Aorta (tissue), 5 donors: ENCODE measurements around the gene MGLL. TPM values are rescaled to one million over a fixed set of nuclear protein-coding genes. Genes with fewer than 3 reads are reported as not detected.

Experiments
- ATAC-seq: fragments of 200-7000 bp; cut with Tn5 transposase; one replicate; pipeline ENCODE4 v1.9.1; 2022; ENCODE audit warnings: moderate library complexity; ENCODE audit not compliant: low FRiP score
- DNase-seq, 2 donors: peaks; one replicate each; pipeline ENCODE4 v3.0.0-alpha.2; 2020
- H3K27ac ChIP-seq, 2 donors: one replicate each; pipeline ENCODE4 v1.5.1; 2013; ENCODE audit warnings: low read length in 2 of 2, mild to moderate bottlenecking in 2 of 2, moderate library complexity in 2 of 2, control low read depth in 1 of 2, inconsistent platforms in 1 of 2, low read depth in 1 of 2
- H3K27me3 ChIP-seq, 2 donors: one replicate each; pipeline ENCODE4 v1.6.1; 2013; ENCODE audit warnings: control low read depth in 1 of 2, low read length in 1 of 2, mild to moderate bottlenecking in 1 of 2, moderate library complexity in 1 of 2; ENCODE audit not compliant: insufficient read depth in 2 of 2, control insufficient read depth in 1 of 2
- H3K36me3 ChIP-seq, 2 donors: one replicate each; pipeline ENCODE4 v1.6.1; 2013; ENCODE audit warnings: control low read depth in 1 of 2, low read length in 1 of 2, mild to moderate bottlenecking in 1 of 2; ENCODE audit not compliant: insufficient read depth in 2 of 2, control insufficient read depth in 1 of 2
- H3K4me1 ChIP-seq, 2 donors: one replicate each; pipeline ENCODE4 v1.6.1; 2013; ENCODE audit warnings: low read length in 2 of 2, control low read depth in 1 of 2, mild to moderate bottlenecking in 1 of 2, moderate library complexity in 1 of 2; ENCODE audit not compliant: insufficient read depth in 2 of 2, control insufficient read depth in 1 of 2
- H3K4me3 ChIP-seq, 2 donors: one replicate each; pipeline ENCODE4 v1.5.1; 2013; ENCODE audit warnings: low read length in 2 of 2, control low read depth in 1 of 2, mild to moderate bottlenecking in 1 of 2
- H3K9me3 ChIP-seq: one replicate; pipeline ENCODE4 v1.6.1; 2013; ENCODE audit warnings: mild to moderate bottlenecking, low read length; ENCODE audit not compliant: control insufficient read depth
- WGBS, 2 donors: extraction: QIAGEN DNeasy Blood & Tissue Kit; methylation state at CpG; one replicate each; pipeline ENCODE4 v1.1.7; 2013; 5-methylcytosine and 5-hydroxymethylcytosine counted together
- intact Hi-C, 2 donors: fragments of 100-400 bp; cut with DNase I; formaldehyde crosslinking; loops; one replicate each; pipeline versions ENCODE4 v1.14.2 to v1.15.0; 2022
- polyA plus RNA-seq, 2 donors: library from polyadenylated mRNA; stranded (reverse); fragments of 200-250 nt; gene quantifications; one replicate each; pipeline ENCODE4 v1.2.3, GENCODE V29; 2013
- total RNA-seq, 2 donors: library from RNA; stranded (reverse); fragmentation: NEBNext Ultra II Directional; extraction: Animal tissue kit (Norgen Biotek cat#: 25700); gene quantifications; one replicate each; pipeline ENCODE4 v1.2.1, GENCODE V29; 2021
- donor health status: healthy with polysubstance abuse.
- donor health status: Bipolar disorder and iron deficiency.
- donor health status: DM: no; HTN: no; CAD: no.
- donor health status: DM: no; HTN: no; CAD: no.
- donor health status: DM: yes; HTN: yes; CAD: no.

MGLL gene
- total and polyA plus RNA-seq, 4 donors: 18.3 to 85.3 (median 50.7) TPM

DNA sequence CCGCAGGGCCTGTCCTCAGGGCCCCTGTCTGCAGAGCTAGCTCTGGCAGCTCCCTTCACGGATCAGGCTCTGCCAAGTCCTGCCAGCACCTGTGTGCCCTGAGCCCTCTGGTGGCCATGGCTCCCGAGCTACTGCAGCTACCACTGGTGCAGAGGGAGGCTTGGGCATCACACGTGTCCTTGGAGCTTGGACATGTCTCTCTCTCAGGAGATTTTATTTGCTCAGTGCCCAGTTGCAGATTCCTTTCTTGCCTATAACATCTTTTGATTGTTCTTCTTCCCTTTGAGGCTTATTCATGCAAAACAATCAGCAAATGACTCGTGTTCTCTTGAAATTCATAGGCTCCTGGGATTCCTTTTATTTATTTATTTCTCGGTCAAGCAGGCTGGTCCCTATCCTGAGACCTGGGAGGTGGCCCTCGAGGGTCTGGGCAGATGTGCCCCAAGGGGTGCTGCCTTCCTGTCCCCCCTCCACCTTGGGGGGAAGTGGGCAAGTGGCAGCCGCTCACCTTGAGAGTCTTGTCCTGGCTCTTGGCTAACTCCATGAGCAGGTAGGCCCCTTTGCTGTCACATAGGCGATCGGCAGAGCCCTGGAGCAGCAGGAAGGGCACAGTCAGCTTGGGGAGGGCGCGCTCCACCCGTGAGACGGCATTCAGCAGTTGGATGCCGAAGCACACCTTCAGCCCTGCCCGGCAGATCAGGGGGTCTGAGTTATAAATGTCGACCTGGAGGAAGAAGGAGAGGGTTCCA, 127.7 kb downstream of the MGLL start:
- WGBS, 2 donors: 73 to 74% methylated on average over 17 of the region's 17 CpGs
- H3K27ac ChIP-seq: peak overlapping the region in 1 of 2 donors; percentile 16
- H3K36me3 ChIP-seq: no peaks in the 10 kb centered on the region
- no peak for ATAC-seq
- H3K27me3 ChIP-seq: no peaks in the 10 kb centered on the region
- DNase-seq: peak; percentile 69 to 80
- H3K9me3 ChIP-seq: no peaks in the 10 kb centered on the region
- no peak overlapping the region for H3K4me3 ChIP-seq
- no peaks in the 10 kb centered on the region for H3K4me1 ChIP-seq
- intact Hi-C loops: loop anchor here (5.0 to 10.0 kb wide), 6 partner anchors 43 to 258 kb away; partner anchors contain the start of genes KBTBD12 (in 1 of the 2) and MGLL (in 1 of the 2)

DNA sequence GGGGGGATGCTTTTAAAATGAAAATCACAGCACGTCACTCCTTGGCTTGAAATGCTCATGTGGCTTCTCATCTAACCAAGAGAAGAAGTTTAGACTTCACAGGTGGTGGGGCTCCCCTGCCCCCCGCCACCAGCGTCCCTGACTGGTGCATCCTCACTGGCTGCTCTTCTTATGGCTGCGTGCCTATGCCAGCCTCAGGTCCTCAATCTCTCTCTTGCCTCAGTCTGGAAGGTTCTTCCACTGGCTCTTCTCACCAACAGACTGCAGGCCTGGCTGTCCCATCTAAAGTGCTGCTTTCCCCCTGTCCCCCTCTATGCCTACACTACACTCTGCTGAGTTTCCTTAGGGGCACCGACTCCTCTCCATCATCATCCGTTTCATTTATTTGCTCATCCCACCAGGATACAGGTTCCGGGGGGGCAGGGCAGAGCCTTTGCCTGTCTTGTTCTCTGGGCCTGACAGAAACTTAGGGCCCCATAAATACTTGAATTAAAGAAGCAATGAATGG, 128.9 kb downstream of the MGLL start:
- Histone ChIP-seq H3K27me3 (no peaks in the 10 kb centered on the region), H3K36me3 (no peaks in the 10 kb centered on the region), H3K4me3 (no peak overlapping the region), H3K9me3 (no peaks in the 10 kb centered on the region), H3K4me1 (no peaks in the 10 kb centered on the region), H3K27ac (no peak overlapping the region)
- 91 to 92% methylated on average over 7 of the region's 7 CpGs for WGBS, 2 donors
- DNase-seq (peak in 1 of 2 donors; percentile 52), ATAC-seq (no peak)
- intact Hi-C loops: loop anchor here in 1 of 2 donors (5.0 to 10.0 kb wide), 2 partner anchors 69 to 221 kb away; partner anchors contain the start of gene KBTBD12

DNA sequence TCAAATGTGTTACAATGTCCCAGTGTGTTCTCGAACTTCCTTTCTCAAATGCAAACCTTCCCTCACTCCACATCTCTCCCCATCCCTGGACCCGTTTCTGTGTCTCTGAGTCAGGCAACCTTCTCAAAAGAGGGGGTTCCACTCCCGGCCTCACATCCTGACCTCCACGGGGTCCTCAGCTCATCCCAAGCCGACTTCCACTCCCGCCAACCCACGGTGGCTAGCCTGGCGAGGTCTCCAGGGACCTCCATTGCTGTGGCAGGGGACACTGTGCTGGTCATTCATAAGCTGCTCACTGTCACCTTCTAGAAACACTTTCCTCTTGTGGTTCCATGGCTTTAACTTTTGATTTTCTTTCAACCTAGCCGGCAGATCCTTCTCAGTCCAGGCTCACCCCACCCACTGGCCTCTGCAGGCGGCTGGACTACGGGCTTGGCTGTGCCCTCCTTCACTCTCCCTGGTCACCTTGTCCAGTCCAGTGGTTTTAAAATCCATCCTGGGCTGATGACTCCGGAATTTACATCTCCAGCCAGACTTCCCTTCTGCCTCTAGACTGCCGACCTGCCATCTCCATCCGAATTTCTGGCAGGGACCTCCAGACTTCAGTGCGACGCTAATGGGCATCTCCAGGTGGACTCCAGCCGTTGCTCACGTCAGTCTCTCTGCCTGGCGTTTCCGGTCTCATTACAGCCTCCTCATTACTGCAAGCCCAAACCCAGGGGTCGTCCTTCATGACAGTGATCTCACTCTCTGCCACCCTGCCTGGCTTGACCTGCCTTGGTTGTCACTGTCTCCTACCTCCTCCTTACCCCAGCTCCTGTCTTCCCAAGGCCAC, 129.6 kb downstream of the MGLL start:
- ATAC-seq (no peak), DNase-seq (peak; percentile 40 to 56)
- no peaks in the 10 kb centered on the region for H3K36me3 ChIP-seq
- H3K4me3 ChIP-seq: no peak overlapping the region
- 85 to 90% methylated on average over 21 of the region's 21 CpGs for WGBS, 2 donors
- intact Hi-C loops: loop anchor here in 1 of 2 donors (5.0 to 10.0 kb wide), 2 partner anchors 70 to 222 kb away; partner anchors contain the start of gene KBTBD12
- H3K27ac ChIP-seq: no peak overlapping the region
- no peaks in the 10 kb centered on the region for H3K4me1 ChIP-seq
- no peaks in the 10 kb centered on the region for H3K9me3 ChIP-seq
- no peaks in the 10 kb centered on the region for H3K27me3 ChIP-seq

DNA sequence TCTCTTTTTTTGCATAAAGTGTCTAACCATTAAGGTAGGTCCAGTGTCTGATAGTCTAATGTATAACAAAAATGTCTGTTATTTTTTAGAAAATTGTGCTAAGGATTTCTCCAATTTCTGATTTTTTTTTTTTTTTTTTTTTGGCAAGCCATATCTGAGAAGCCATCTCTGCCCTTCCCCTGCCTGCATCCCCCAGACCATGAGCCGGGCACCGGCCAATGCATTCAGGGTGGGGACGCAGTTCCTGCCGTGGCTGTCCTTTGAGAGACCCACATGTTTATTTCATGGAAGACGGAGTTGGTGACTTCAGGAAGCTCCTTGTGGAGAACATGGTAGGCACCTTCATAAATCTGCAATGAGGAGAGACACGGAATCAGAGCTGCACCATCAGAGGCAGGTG, 130.3 kb downstream of the MGLL start:
- 86 to 91% methylated on average over 6 of the region's 6 CpGs for WGBS, 2 donors
- H3K9me3 ChIP-seq: no peaks in the 10 kb centered on the region
- no peak overlapping the region for H3K4me3 ChIP-seq
- no peak overlapping the region for H3K27ac ChIP-seq
- intact Hi-C loops: loop anchor here in 1 of 2 donors (2.0 to 10.0 kb wide), 3 partner anchors 37 to 223 kb away; partner anchors contain the start of gene KBTBD12
- ATAC-seq: no peak
- peak; percentile 1 to 66 for DNase-seq
- H3K36me3 ChIP-seq: no peaks in the 10 kb centered on the region
- H3K4me1 ChIP-seq: no peaks in the 10 kb centered on the region
- H3K27me3 ChIP-seq: no peaks in the 10 kb centered on the region

DNA sequence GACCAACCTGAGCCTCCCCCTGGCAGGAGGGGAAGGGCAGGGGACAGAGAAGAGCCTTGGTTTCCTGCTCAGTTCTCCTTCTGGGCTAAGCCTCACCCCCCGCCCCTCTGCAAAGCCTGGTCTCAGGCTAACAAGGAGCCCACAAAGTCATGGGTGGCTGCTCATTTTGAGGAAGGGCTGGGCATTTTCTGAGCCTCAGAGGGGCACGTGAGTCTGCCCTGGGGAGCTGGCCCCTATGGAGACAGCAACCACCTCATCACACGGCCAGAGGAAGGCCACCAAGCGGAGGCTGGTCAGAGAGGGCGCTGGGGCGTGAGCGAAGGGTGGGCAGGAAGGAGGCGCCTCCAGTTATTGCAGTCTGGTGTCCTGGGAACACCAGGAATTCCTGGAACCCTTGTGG, 130.8 kb downstream of the MGLL start:
- Histone ChIP-seq H3K9me3 (no peaks in the 10 kb centered on the region), H3K27me3 (no peaks in the 10 kb centered on the region), H3K36me3 (no peaks in the 10 kb centered on the region), H3K27ac (peak overlapping the region; percentile 1 to 70), H3K4me3 (no peak overlapping the region), H3K4me1 (no peaks in the 10 kb centered on the region)
- no peak for ATAC-seq
- DNase-seq: peak; percentile 39 to 52
- intact Hi-C loops: loop anchor here in 1 of 2 donors (2.0 to 10.0 kb wide), 3 partner anchors 37 to 223 kb away; partner anchors contain the start of gene KBTBD12
- WGBS, 2 donors: 87 to 88% methylated on average over 8 of the region's 8 CpGs

DNA sequence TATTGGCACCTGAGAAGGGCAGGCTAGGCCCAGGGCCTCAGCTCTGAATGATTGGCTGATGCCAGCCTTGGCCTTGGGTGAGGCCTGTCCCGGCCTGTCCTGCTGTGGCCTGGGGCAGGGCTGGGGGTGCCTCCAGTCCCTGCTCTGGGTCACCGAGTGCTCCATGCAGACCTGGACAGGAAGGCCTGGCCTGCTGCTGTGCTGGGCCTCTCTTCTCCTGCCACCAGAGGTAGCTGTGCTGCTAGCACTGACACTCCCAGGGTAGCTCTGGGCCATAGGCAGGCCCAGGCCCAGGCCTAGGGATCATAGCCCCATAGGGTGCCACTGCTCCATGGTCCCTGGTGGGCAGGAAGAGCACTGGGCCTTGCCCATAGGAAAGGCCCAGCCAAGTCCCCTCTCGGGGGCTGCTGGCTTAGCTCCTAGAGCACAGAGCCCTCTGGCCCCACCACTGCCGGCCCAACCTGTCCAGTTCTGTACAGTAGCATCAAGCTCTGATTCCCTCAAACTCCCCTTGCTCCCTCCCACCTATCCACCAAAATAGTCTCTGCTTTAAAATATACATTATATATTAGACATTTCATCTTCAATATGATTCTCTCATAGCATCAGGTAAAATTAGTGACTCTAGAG, 131.4 kb downstream of the MGLL start:
- DNase-seq (peak; percentile 72 to 79), ATAC-seq (peak; percentile 84)
- H3K36me3 ChIP-seq: no peaks in the 10 kb centered on the region
- H3K4me1 ChIP-seq: no peaks in the 10 kb centered on the region
- no peak overlapping the region for H3K4me3 ChIP-seq
- no peaks in the 10 kb centered on the region for H3K9me3 ChIP-seq
- intact Hi-C loops: loop anchor here in 1 of 2 donors (2.0 to 10.0 kb wide), 3 partner anchors 36 to 224 kb away; partner anchors contain the start of gene KBTBD12
- H3K27ac ChIP-seq: peak overlapping the region; percentile 70 to 90
- no peaks in the 10 kb centered on the region for H3K27me3 ChIP-seq
- WGBS, 2 donors: 32 to 40% methylated on average over 4 of the region's 4 CpGs

DNA sequence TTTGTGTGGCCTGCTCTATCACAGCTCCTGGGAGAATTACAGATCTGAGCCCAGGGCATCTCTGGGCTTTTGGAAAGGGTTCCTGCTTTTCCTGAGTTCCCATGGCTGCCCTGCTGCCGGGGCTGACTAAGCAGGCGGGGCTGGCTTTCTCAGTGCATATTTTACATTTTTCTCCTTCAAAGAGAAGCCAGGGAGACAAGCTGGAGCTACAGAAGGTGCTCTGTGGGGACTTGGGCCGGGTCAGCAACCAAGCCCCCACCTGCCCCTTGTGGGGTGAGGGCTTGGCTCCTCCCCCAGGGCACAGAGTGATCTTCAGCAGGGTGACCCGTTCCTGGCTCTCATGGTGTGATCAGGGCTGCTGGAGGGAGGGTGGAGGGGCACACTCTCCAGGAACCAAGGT, 132.2 kb downstream of the MGLL start:
- H3K9me3 ChIP-seq: no peaks in the 10 kb centered on the region
- 4 to 7% methylated on average over 4 of the region's 4 CpGs for WGBS, 2 donors
- H3K27me3 ChIP-seq: no peaks in the 10 kb centered on the region
- H3K36me3 ChIP-seq: no peaks in the 10 kb centered on the region
- DNase-seq: peak; percentile 67 to 78
- intact Hi-C loops: loop anchor here in 1 of 2 donors (2.0 to 10.0 kb wide), 3 partner anchors 35 to 225 kb away; partner anchors contain the start of gene KBTBD12
- no peak overlapping the region for H3K4me3 ChIP-seq
- peak overlapping the region; percentile 70 to 90 for H3K27ac ChIP-seq
- peak; percentile 55 for ATAC-seq
- no peaks in the 10 kb centered on the region for H3K4me1 ChIP-seq
